ENCODE results near the gene KDELR3.

DNA sequence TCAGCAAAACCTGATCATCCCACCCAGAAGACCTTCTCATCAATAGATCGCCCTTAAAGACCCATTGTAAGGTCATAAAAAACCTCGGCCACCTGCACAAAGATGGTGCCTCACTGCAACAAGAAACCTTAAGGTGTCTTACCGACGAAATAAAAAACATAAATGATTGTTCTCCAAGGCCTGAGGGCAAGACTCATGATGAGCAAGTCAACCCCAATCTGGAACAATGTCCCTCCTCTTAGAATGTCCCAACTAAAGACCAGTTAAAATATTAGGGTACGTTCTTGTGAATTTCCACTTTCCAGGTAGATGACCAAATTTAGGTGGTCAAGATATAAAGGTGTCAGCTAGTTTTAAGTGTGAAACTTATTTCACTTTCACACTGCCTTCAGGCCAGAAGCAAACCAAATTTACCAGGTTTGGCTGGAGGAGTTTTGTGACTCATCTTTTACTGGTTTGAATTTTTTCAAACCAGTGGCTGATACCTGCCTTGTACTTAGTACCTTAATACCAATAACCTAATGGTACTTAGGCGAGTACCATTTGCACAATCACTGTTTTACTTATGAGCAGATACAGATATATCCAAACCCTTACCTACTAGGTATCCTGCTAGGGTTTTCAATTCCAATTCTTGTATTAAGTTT is 14.9 kb downstream of the KDELR3 start:
- no peak for TF ChIP-seq SUZ12 (IDR thresholded peaks at IDR 0.05; ENCODE audit: extremely low read depth, insufficient read depth, insufficient read length)
- TF ChIP-seq YY1 (IDR thresholded peaks at IDR 0.05; ENCODE audit: insufficient read depth, insufficient read length) = no peak
